Astrocyte (in vitro differentiated cells and primary cell): ENCODE data around the gene COL9A3.

Experiments
- EZH2 ChIP-seq: IDR thresholded peaks from 2 replicates; pipeline ENCODE4 v1.6.1; 2012; ENCODE audit warnings: mild to moderate bottlenecking, low read length, inconsistent platforms; ENCODE audit not compliant: insufficient read depth
- TF ChIP-seq, protein P1 (sequence below): IDR thresholded peaks from 2 replicates; pipeline ENCODE4 v1.5.1; 2011; ENCODE audit warnings: low read depth, mild to moderate bottlenecking, inconsistent platforms, low read length, moderate library complexity; ENCODE audit not compliant: insufficient read depth

DNA sequence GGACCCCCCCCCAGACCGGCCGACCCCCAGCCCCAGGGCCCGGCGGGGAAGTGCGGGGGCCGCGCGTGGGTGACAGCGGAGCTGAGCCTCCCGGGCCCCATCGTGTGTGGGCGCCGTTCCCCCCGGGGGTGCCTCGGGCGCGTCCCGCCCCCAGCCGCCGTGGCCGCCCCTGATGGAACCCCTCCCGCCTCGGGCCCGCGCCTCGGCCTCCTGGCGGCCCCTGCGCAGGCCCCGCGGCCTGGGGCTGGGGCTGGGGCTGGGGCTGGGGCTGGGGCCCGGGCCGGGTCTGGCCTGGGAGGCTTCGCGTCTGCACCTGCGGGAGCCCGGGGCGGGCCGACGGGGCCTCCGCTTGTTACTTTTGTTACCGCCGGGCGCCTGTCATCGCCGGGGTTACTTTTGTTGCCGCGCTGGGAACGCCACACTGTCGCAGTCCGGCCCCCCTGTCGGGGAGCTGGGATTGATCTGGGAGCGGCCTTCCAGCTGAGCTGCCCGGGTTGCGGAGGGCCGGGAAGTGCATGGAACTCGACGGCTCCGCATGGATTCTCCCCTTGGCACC is 11.6 kb upstream of the COL9A3 start:
- TF ChIP-seq, protein P1, sequence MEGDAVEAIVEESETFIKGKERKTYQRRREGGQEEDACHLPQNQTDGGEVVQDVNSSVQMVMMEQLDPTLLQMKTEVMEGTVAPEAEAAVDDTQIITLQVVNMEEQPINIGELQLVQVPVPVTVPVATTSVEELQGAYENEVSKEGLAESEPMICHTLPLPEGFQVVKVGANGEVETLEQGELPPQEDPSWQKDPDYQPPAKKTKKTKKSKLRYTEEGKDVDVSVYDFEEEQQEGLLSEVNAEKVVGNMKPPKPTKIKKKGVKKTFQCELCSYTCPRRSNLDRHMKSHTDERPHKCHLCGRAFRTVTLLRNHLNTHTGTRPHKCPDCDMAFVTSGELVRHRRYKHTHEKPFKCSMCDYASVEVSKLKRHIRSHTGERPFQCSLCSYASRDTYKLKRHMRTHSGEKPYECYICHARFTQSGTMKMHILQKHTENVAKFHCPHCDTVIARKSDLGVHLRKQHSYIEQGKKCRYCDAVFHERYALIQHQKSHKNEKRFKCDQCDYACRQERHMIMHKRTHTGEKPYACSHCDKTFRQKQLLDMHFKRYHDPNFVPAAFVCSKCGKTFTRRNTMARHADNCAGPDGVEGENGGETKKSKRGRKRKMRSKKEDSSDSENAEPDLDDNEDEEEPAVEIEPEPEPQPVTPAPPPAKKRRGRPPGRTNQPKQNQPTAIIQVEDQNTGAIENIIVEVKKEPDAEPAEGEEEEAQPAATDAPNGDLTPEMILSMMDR = no peak
- no peak for TF ChIP-seq EZH2
